SKM-1 treated with dmso at 0.1 percent for 144 hours (cell line): ENCODE measurements around the gene FLYWCH2.
"Not testable (repeated sequence)": the region's sequence is repeated elsewhere in the genome, so short reads cannot be mapped to it uniquely, and the experiment has no call there.

Experiments
- DNase-seq: peaks from one replicate; lab custom pipeline; 2025; ENCODE audit not compliant: unreplicated experiment; lab: John Stamatoyannopoulos, UW

The FLYWCH2 gene

DNA sequence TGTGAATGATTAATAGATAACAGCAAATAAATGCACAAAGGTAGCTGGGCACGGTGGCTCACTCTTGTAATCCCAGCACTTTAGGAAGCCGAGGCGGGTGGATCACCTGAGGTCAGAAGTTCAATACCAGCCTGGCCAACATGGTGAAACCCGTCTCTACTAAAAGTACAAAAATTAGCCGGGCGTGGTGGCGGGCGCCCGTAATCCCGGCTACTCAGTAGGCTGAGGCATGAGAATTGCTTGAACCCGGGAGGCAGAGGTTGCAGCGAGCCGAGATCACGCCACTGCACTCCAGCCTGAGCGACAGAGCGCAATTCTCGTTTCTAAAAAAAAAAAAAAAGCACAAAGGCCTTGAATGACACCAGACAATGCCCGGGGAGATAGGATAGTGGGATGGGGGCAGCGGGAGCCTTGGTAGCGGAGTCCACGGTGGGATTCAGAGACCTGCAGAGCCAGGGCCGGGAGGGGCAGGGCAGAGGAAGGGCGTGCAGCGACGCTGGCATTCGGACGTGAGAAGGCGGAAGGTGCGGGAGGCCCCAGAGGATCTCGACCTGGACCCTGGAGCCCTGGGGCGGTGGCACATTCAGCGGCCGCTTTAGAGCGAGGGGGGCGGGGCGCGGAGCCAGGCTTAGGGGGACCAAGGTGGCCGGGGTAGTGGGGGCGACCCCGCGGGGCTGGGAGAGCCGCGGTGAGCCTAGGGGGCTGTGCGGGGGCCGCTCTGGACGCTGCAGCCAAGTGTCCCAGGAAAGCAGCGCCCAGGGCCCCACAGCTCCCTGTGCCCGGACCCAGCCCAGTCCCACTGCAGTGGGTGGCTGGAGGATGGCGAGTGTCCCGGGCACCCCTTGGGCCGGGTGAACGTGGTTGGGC lies 999 bp upstream of the FLYWCH2 start:
- peak; percentile 25 for DNase-seq

GRCh38 chr16:2883458-2883908 lies 468 bp downstream of the FLYWCH2 start:
- DNase-seq, result no peak

DNA sequence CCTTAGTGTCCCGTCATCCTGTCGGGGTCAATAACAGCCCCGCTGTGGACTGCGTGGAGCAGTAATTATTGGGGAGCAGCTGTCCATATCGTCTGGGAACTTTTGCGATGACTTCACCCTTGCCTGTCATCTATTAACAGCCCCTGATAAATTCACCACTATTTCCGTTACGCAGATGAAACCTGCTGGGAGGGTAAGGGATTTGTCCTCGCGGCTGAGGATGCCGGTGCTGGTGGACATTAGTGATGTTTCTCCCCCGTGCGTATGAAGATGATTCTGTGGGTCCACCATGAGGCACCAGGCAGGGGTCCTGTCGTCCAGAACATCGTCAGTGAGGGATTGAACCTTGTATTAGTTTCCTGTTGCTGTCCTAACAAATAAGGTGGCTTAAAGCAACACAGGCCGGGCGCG lies 1.0 kb downstream of the FLYWCH2 start:
- no peak for DNase-seq

DNA sequence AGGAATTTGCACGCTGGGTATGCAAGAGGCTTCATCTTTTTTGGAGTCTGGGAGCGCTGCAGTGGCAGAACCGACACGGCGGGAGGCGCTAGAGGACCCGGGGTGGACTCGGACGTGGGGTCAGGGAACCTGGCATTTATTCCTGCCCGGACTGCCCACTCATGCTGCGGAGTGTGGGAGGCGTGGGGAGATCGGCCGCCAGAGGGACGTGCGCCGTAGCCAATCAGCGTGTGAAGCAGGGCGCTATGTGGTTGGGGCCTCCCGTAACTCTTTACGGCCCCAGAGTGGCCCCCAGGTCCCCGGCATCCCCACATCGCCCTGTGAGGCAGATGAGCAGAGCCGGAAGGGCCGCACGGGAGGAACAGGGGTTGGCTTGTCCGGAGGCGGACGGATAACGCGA lies 11.2 kb downstream of the FLYWCH2 start:
- no peak for DNase-seq

GRCh38 chr16:2895813-2896212 lies 12.8 kb downstream of the FLYWCH2 start:
- DNase-seq, result no peak

DNA sequence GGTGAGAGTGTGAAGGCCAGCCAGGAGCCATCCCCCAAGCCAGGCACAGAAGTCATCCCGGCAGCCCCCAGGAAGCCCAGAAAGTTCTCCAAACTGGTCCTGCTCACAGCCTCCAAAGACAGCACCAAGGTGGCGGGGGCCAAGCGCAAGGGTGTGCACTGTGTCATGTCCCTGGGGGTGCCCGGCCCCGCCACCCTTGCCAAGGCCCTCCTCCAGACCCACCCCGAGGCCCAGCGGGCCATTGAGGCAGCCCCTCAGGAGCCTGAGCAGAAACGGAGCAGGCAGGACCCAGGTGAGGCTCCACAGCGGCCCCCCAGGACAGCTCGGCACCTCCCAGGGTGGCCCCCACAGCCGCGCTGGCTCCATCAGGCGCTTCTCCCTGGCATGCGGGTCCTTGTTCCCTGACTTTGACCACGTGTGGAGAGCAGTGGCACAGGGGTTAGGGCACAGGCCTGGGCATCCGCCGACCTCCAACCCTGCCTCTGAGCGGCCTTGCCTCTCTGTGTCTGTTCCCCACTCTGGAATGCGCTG lies 13.5 kb downstream of the FLYWCH2 start:
- no peak for DNase-seq

DNA sequence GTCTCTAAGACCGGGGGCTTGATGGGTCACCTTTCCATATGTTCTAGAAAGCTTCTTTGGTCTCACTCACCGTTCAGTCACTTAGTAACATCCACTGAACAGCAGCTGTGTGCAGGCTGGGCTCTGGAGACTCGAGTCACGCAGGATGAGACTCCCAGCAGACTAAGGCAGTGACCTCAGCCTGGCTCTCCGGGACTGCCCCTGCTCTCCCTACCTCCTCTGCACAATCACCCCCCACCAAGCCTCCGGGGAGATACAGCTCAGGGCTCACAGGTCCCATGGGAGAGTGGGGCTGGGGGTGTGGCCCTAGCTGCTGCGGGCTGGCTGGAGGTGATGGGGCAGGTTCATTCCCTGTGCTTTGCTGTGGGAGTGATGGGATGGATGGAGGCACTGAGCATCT lies 14.1 kb downstream of the FLYWCH2 start:
- DNase-seq, result no peak

DNA sequence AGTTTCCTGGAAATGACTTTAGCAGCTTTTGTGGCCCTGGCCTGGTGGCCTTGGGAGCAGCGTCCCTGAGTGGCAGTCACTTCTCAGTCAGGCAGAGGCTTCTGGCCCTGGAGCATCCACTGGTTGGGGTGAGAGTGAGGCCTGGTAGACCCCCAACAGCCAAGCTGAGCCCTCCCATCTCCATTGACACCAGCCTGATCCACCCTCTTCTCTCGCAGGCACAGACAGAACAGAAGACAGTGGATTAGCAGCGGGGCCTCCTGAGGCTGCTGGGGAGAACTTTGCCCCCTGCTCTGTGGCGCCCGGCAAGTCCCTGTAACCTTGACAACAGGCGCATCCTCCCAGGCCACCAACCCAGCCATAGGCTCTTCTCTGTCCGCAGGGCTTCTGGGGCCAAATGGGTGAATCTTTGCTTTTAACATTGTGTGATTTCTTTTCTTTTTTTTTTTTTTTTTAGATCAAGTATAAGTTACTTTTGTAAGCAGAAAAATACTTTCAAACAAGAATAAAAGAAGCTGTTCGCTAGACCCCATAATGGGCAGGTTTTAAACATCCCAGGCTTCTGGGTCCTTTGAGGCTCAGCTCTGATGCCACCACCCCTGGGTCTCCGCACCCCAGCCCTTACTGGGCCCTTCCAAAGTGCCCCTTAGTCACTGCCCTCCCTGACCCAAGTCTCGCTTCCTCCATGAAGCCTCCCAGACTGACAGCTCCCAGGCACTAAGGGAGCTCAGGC lies 16.0 kb downstream of the FLYWCH2 start:
- DNase-seq, result no peak

DNA sequence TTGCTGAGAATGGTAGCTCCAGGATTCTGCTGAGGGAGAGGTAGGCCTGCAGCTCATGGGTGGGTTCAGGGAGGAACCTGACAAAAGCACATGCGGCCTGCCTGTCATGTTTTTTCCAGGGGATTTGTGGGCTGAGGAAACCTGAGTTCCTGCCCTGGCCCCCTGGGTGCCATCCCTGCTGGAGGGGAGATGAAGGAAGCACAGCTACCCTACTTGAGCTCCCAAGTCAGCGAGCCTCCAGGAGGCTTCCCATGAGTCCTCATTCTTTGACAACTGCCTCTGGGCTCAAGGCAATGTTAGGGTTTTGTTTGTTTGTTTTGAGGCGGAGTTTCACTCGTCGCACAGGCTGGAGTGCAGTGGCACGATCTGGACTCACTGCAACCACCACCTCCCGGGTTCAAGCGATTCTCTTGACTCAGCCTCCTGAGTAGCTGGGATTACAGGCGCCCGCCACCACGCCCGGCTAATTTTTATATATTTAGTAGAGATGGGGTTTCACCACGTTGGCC lies 16.6 kb downstream of the FLYWCH2 start:
- DNase-seq, result no peak

DNA sequence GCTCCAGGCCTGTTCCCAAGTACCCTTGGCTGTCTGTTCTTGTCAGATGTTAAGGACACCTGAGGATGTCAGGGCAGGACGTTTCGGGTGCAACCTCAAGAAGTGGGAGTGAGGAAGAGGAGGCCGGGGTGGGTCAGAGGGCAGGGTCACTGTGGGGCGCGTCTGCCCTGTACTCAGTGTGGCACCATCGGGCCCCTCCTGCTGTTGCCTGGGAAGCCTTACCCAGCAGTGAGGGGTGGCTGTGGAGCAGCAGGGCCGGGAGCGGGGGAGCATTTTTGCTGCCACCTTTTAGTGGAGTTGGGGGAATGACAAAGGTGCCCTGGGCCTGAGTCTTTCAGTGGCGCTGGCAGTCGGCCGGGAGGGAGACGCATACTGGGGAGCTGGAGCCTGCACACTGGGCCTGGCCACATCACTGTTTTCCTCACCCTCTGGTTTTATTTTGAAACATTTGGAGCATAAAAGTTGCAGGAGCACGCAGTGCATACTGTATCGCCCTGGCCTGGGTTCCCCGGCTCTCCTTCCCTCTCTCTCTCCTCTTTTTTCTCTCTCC lies 17.6 kb downstream of the FLYWCH2 start:
- DNase-seq, result no peak

GRCh38 chr16:2902337-2903130 lies 19.5 kb downstream of the FLYWCH2 start:
- DNase-seq, result no peak

DNA sequence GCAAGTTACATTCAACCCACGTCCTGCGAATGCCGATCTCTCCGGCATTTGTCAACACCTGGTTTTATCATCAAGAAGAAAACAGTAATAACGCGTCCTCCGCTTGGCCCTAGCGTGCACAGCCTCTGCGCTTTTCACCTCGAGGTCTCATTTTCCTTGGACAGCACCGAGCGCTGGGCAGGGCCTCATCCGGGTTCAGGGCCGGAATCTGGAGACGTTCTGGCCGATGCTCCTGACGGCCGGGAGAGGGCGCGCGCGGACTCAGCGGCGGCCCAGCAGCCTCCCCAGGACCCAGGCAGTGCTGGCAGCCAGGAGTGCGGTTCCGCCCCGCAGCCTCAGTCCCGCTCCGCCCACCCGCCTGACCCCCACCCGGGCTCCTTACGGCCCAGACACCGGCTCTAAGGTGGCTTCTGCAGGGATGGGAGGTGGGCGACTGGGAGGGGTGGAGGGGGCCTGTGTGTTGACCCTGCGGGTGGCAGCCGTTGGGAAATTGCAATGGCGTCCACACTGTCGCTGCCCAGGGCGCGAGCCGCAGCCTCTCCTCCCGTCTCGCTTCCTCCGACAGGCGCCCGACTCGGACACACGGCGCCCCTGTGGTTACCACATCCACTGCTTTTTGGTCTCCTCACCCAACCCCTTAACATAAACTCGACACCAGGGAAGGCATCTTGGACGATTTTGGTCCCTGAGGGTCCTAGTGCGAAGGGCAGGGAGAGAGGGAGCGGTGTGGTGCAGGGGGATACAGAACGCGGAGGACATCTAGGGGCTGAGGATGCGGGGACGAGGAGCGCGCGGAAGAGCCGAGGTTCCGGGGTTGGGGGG lies 21.3 kb downstream of the FLYWCH2 start:
- DNase-seq, result peak; percentile 80

- DNase-seq, result no peak
Measured at GRCh38 chr16:2904922-2905240, 21.9 kb downstream of the FLYWCH2 start.

GRCh38 chr16:2905241-2905987 lies 22.4 kb downstream of the FLYWCH2 start:
- DNase-seq, result peak; percentile 98

DNA sequence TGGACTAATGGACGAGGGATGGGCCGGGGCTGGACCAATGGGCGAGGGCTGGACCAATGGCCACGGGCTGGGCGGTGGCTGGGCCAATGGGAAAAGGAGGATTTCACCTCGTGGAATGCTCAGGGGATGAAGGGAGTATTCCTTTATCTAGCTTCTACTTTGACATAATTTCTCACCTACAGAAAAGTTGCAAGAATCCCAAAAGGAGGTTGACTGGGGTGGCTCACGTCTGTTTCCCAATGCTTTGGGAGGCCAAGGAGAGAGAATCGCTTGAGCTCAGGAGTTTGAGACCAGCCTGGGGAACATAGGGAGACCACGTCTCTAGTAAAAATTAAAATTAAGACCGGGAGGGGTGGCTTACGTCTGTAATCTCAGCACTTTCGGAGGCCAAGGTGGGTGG lies 23.0 kb downstream of the FLYWCH2 start:
- DNase-seq, result no peak

DNA sequence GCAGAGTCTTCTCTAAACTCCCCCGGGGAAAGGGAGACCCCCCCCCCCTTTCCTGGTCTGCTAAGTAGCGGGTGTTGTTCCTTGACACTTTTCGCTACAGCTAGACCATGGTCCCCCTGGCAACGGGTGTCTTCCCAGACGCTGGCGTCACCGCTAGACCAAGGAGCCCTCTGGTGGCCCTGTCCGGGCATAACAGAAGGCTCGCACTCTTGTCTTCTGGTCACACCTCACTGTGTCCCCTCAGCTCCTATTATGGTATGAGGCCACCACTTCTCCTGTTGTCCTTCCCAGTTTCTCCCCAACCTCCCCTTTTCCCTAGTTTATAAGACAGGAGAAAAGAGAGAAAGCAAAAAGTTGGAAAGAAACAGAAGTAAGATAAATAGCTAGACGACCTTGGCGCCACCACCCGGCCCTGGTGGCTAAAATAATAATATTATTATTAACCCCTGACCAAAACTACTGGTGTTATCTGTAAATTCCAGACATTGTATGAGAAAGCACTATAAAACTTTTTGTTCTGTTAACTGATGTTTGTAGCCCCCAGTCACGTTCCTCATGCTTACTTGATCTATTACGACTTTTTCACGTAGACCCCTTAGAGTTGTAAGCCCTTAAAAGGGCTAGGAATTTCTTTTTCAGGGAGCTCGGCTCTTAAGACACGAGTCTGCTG lies 24.2 kb downstream of the FLYWCH2 start:
- not testable (repeated sequence) for DNase-seq

DNA sequence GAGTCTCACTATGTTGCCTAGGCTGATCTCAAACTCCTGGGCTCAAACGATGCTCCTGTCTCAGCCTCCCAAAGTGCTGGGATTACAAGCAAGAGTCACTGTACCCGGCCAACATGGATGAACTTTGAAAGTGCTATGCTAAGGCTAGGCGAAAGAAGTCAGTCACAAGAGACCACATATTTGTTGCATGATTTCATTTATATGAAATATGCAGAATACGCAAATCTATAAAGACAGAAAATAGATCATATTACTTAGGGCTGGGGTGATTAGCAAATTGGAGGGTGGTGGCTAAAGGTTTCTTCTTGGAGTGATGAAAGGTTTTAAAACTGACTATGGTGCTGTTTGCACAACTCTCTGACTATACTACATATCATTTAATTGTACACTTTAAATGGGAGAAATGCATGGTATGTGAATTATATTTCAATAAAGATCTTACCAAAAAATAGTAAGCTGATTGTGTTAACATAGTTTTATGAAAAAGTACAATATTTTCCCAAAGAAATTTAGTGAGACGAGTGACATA lies 27.5 kb downstream of the FLYWCH2 start:
- DNase-seq, result no peak

GRCh38 chr16:2911638-2912329 lies 28.8 kb downstream of the FLYWCH2 start, which contains the start of gene FLYWCH1:
Gene FLYWCH1, plus strand, starts transcription at chr16:2911931. Its CDS starts 17,755 bp downstream, at chr16:2929686.
- peak; percentile 96 for DNase-seq
